GM21360 (cell line): ENCODE results near the gene KCNQ1.

ENCODE experiments used
- ATAC-seq: cut with Tn5 transposase; IDR thresholded peaks from one replicate; pipeline ENCODE4 v1.9.1; 2021; ENCODE audit warnings: mild to moderate bottlenecking, moderate library complexity; ENCODE audit not compliant: unreplicated experiment

The KCNQ1 gene

DNA sequence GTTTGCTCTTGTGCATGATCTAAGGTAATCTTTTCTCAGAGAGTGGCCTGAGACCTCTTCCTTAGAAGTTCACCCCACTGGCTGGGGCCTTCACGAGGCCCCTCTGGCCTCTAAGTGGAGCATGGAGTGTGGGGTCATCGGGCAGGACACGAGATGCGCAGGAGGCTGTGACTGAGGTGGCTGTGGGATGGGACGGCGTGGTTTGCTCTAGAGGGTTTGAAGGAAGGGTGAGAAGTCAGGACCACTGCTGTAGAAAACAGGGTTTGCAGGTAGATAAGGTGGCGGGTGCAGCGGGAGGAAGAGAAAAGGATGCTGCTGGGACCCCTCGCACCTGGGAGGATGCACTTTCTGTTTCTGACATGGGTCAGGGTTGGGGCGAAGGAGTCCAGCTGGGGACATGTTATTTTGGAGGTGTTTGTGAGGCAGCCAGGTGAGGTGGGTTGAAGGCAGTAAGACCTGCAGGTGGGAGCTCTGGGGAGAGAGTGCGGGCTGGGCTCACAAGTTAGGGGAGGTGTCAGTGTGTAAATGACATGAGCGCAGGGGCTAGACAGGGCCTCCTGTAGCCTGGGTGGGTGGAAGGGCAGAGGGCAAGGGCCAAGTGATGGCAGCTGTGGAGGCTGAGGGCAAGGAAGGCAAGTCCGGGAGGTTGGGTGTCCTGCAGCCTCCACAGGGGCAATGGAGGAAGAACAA, 62.5 kb downstream of the KCNQ1 start:
- ATAC-seq, result no peak

DNA sequence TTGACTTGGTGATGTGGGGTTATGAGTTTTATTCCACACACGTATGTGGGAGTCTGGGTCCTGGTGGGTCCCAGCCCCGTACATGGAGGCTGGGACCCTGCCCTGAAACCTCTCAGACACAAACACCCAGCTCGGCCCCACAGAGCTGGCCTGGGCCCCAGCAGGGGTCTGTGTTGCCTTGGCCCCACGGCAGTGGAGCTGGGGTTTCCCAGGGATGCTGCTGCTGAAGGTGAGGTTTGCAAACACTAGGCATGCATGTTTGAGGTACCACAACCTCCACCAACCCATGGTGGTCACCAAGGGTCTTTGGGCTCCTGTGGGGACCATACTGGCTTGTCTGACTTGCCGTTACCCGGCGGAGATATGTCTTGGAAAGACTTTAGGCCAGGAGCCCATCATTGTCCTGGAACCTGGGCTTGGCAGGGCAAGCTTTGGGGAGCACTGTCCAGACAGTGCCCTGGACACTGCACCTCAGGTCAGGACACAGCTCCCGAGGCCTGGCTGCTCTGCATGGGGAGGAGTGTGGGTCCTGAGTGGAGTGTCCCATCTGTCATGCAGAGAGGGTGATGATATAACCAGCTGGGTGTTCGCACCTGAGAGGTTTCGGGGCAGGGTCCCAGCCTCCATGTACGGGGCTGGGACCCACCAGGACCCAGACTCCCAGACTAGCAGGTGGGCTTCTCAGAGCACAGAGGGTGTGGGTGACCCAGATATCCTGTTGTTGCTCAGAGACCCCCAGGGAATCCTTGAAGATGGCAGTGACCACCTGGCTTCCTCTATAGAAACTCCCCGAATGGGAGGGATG, 63.3 kb downstream of the KCNQ1 start:
- no peak for ATAC-seq

DNA sequence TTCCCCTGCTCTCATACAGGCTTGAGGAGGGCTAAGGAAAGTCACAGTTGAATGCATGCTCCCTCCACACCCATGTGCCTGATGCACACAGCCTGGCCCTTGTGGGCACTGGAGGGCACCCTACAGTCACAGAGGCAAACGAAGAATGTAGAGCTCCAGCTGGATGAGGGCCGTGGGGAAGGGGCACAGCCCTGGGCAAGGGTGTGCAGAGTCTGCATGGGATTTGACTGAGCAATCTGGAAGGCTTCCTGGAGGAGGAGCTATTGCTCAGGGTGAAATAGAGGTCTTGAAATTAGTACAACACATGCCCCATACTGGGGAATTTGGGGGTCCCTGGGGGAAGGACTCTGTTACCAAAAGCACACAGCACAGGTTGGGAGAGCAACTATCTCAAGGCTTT, 64.0 kb downstream of the KCNQ1 start:
- ATAC-seq, result no peak

DNA sequence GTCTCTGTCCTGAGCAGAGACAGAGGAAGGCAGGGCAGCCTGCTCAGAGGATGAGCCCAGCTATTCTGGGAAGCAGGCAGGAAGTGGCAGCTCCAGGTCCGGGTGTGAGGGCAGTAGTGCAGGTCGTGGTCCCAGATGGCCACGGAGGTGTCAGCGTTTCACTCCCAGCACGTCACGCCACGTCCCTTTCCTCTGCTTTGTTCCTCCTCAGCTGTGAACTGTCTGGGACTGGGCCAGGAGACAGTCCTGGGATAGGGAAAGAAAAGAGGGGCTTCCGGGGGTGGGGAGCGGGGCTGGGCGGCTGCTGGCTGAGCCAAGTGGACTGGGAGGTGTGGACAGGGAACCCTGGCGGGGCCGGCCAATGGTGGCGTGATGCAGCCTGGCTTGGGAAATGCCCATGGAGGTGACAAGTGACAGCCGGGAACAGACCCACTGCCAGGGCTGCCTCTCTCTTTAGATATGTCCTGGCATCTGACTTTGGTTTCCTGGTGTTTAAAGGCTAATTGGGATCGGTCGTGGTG, 64.7 kb downstream of the KCNQ1 start:
- ATAC-seq, result no peak

DNA sequence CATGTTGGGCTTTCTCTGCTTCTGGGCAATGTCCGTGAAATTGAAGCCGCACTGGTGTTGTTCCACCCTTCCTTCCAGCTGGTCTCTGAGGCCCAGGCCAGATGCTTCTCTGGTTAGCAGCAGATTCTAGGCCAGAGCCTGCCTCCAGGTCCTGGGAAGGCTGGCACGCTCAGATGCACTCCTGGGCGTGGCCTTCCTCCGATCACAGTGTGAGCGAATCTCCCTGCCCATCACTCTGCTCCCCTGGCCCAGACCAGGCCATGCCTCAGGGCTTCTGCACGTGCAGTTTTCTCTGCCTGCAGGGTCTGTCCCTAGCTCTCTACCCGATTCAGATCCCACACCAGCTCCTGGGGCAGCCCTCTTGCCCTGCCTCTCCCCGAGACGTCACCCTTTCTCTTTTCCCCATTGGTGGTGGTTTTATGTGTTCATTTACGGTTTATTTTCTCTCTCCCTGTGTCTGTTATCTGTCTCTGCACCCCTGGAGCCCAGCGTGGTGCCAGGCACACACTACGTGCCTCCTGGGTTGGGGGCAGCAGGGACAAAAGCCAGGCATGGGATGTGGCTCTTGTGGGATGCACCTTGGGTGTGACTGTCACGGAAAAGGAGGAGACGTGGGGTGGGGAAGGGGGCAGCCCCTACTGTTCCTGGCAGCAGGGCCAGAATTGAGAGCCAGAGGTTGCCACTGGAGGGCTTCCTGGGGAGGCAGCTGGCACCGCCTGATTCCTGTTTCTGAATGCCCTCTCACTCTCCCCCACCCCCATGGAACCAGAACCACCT, 66.0 kb downstream of the KCNQ1 start:
- no peak for ATAC-seq

DNA sequence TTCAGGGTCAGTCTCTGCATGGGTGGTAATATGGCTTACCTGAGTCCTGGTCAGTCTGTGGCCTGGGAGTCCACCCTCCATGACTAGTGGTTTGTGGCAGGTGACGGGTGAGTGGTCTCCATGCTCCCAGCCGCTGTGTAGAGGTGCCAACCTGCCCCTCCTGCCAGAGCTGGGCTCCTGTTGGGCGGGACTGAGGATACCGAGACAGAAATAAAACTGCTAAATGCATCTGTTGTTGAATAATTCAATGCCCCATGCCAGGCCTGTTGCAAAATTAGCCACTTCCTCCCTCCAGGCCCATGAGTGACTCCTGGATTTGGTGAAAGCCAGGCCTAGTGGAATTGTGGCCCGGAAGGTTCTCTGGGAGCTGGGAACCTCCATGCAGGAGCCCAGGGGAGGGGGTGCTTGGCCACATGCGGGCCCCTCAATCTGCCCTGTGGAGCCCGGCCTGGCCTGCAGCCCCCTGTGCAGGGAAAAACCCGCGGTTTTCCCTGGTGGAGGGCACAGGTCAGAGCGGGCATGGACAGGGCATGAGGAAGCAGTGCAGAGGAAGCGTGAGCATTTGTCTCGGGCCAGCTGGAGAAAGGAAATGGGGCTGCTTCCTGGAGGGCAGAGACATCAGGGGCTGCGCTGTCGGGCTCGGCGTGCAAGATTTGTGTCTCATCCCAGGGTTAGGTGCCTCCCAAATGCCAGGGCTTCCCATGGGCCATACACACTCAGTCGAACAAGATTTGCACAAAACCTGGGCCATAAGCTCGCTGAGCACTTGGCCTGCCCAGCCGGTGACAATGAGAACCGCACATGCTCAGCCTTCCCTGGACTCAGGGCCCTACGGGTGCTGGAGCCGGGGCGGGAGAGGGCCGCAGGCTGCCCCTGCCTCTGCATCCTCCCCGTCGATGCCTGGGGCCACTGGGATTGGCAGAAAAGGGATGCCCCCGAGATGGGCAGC, 66.9 kb downstream of the KCNQ1 start:
- ATAC-seq, result no peak

DNA sequence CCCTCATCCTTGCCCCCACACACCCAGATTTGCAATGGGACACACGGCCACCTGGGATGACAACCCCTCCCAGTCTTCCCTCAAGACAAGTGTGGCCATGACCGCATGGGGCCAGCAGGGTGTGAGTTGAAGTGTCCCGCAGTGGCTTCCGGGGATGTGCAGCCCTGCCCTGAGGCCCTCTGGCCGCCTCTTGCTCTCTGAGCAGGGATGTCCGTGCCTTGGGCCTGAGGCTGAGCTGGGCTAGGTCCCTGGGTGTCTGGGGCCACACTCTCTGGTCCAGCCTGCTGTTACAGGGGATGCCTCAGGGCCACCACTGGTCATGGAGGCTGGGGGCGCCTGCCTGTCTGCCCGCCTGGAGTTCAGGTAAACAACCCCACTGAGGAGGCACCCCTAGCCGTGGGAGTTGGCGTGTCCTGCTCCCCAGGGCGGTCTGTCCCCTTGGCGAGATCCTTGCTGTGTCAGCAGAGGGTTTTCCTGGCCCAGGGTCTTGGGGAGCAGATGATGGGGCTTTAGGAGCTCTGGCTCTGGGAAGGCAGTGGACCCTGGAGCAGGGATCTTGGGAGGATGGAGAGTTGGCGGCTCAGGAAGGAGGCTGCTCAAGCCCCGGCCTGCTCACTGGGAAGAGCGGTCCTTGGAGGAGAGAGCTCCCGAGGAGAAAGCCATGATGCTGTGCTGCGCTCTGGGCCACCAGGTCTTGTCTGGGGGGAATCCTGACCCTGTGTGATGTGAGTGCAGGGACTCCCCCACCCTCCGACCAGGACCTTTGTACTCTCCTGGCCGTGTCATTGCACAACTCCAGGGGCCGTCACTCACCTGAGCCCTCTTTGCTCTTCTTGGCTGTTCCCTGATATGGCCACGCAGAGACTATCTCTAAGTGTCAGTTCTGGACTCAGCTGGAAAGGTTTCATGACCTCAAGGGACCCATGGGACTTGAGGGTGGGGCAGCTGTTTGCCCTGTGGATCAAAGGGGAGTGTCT, 67.9 kb downstream of the KCNQ1 start:
- no peak for ATAC-seq

DNA sequence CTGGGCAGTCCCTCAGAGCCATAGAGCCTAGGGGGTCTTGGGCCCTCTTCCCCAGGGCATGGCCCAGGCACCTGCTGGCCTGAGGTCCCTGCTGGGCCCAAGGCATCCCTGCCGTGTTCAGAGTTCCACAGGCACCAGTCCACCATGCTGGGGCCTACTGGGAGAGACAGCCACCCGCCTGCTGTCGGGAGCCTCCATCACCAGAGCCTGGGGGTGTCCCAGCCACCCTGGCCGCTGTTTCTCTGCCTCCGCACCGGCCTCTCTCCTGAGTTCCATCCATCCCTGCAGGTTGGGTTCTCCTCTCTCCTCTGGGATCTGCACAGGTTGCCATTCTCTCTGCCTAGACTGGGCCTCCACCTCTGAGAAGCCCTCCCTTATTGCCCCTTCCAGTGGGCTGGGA, 68.6 kb downstream of the KCNQ1 start:
- no peak for ATAC-seq

DNA sequence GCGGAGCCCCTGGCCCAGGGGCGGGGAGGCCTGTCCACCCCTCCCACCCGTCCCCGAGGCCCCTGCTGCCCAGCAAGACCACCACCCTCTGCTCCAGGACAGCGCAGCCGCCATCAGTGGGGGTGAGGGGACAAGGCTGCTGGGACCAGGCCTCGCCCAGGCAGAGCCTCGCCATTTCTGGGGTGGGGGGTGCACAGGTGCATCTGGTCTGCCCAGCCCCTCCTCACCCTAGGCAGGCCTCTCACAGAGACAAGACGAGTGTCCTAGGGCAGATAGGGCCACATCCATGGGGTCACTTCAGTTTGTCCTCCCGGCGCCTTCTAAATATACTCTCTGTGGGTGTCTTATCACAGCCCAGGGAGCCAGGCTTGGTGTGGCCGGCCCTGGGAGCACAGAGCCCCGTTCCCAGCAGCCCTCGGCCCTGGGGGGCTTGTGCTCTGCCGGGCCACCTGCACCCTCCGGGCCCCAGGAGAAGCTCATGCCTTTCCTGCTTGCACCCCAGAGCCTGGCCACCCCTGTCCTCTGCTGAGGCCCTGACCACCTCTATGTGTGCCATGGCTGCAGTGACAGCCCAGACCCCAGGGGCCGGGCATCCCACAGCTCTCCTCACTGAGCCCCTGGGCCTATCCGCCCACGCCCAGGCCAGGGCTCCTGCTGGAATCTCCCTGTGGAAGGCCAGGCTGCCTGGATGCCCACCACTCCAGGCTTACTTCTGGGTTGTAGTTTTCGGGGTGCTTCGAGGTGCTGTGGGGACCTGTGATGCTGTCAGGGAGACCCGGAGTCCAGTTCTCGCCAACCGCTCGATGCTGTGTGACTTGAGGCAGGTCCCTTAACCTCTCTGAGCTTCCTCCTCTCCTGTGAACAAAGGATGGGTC, 70.8 kb downstream of the KCNQ1 start:
- ATAC-seq, result no peak

DNA sequence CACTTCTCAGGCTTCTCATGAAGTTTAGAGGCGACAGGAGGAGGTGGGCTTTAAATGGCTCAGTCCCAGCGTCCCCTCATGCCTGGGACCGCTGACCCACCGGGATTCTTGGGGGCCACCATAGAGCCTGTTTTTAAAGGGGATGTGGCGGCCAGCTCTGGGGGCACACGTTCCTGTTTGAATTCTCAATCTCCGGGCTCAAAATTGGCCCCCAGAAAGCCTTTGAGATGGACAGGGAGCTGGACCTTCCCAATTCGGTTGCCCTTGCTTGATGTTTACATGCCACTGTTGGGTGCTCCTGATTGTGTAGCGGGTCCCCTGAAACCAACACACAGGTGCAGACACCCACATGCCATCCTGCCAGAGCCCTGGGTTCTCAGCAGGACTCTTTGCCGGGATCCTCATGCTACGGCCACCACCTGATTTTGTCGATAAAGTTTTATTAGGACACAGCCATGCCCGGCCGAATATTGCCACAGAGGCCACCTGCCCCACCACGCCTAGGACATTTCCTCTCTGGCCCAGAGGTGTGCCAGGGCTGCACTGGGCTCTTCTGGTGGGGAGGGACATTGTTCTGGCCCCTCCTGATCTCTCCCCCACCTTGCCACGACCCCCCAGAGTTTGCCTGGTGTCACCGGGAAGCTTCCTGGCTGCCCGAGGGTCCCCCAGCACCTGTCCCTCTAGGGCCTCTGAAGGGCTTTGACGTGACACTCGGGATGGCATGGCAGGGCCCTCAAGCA, 71.6 kb downstream of the KCNQ1 start:
- no peak for ATAC-seq

DNA sequence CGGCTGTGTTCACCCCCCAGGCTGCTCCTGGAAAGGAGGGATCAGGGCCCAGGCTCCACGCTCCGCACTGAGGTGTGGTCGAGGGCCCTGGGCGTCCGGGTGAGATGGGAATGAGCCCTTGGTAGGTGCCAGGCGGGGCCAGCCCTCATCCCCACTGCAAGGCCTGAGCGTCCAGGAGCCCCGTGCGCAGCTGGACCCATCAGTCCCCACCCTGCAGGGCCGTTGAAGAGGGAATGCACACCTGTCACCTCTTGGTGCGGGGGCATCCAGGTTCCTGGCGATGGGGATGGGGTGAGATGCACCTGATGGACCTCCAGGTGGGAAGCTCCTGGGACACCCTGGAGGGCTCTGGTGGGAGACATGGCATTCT, 72.2 kb downstream of the KCNQ1 start:
- no peak for ATAC-seq

DNA sequence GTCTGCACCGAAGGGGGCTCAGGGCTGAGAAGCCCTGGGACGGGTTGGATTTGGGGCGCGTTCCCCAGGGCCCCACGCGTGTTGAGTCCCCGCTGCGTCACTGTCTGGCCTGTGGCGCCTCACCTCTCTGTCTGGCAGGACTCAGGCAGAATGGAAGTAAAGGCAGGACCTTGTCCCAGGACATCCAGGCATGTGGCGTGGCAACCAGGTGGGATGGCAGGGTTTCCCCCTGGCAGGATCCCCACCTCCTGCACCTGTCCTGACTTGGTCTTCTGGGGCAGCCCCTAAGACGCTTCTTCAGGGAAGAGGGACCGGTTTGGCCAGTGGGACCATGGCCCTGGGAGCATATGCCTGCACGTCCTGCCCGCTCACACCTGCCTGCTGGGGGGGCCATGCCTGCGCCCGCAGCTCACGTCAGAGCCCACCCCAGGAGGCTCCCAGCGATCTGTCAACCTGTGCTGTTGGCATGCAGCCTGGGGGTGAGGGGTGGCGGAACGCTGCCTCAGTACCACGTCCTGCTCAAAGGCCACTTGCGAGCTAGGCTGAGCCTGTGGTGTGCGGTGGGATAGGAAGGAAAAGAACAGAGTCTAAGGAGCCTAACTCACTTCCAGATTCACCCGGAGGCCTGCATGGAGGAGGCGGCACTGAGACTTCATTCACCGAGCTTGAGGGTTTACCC, 72.7 kb downstream of the KCNQ1 start:
- ATAC-seq, result no peak

DNA sequence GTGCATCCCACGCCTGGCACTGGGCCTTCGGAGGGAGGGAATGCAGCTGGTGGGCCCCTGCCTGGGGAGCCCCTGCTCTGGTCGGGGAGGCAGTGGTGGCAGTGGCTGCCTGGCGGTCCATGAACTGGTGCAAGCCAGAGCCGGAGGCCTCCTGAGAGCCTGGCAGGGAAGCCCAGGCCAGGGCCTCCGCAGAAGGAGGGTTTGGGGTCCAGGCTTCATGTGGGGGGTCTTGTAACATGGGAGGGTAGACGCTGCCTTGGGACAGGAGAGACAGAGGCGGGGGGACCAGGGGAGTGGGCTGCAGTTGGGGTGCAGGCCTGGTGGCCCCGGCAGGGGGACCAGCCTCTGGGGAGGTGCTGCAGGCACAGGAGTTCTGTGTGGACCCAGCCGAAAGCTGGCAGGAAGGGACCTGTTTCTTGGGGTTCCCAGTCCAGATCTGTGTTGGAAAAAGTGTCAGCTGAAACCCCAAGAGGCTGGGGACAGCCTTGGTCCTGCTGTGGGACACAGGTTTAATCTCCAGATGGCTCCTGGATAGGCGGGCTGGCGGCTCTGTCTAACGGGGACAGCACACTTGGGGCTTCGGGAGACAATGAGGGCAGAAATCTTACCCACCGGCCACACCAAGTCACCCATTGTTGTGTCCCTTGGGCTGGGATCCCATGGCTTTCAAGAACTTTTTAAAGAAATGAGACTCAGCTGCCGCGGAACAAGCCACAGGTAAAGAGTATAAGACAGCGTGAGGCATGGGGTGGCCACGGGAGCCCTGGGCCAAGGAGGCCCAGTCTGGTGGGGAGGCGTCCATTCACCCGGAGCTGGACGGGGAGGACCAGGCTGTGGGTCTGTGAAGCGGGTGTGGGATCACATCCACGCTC, 73.5 kb downstream of the KCNQ1 start:
- ATAC-seq, result no peak

DNA sequence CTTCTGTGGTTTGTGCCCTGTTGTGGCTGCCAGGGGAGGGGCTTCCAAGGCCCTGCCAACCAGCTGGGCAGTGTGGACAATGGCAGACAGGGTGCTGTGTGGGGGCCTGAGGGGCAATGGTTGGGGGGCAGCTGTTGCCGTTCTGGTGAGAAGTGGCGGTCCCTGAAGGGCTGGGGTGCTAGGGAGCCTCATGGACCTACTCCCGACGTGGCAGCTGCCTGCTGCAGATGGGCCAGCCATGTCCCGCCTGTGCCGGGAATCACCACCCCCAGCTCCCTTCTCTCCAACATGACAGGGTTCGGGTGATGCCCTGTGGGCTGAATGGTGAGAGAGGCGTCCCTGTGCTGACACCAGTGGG, 74.2 kb downstream of the KCNQ1 start:
- ATAC-seq, result no peak

DNA sequence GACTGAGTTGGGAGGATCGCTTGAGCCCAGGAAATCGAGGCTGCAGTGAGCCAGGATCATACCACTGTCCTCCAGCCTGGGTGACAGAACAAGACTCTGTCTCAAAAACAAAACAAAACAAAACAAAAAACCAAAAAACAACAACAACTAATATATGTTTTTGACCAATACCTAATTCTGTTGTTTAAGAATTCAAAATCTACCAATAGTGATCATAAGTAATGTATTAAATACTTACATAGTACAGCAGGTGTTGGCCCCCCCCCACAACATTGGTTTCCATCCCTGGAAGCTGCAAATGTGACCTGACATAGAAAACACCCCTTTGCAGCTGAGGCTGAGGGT, 74.7 kb downstream of the KCNQ1 start:
- no peak for ATAC-seq
